Measurements from ENCODE around the gene GSTM2.

GSTM2 gene

DNA sequence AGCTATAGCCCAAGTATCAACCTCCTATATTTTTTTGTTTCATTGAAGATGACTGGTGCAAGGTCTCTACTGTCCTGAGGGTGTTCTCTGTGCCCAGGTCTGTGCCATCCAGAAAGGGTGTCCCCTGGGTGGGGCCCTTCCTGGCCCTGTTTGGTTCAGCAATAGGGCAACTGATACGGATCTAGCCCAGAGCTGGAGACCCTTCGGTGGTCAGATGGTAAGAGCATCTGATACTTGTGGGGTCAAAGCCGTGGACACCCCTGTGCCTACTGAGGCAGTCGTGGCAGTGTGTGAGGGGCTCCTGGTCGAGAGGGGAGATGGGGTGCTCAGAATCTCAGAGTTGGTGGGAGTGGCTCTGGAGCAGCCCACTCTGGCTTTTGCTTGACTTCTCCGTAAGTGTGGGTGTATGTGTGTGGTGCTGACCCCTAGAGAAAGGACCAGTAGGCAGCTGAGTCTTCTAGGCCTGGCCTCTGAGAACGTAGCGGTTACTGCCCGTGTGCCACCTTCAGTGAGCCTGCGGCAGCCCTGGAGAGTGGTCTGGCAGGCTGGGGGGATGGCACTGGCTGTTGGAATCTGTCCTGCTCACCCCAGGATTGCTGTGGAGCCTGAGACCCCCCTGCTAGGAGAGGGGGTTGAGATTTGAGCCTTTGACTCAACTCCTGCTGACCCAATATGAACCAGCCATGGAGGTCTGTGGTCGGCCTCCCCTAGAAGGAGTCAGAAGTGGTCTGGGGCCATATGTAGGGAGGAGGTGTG is 45.5 kb upstream of the GSTM2 start:
- H3K4me3 ChIP-seq (ENCODE audit: low read length, poor library complexity, severe bottlenecking), result peak overlapping the region; percentile 93

DNA sequence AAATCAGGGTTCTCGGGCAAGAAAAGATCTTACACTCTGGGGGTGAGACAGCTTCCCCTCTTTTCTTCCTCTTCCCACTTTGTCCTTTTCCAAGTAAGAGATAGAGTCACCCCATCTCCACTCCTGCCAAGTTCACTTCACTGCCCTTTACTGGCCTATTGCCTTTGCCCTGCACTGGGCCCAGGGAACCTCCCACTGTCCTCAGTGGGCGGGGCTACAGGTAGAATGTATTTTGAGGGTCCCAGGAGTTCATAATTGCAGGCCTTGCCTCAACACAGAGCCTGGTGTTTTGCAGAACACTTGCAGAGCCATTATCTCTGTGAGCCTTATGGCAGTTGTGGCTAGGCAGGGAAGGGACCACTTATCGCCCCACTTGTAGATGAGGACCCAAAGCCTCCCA is 45.0 kb upstream of the GSTM2 start:
- H3K9ac ChIP-seq (ENCODE audit: low read depth, low read length, poor library complexity, severe bottlenecking), result peak overlapping the region; percentile 80
- peak overlapping the region; percentile 90 for H3K4me2 ChIP-seq (ENCODE audit: low read depth, low read length, poor library complexity, severe bottlenecking)
- H3K4me1 ChIP-seq (ENCODE audit: insufficient read depth, low read length, poor library complexity, severe bottlenecking), result peaks cover 51% of the 10 kb centered on the region
- H3K9me3 ChIP-seq (ENCODE audit: insufficient read depth, low read depth, low read length), result no peaks in the 10 kb centered on the region
- H2AFZ ChIP-seq (ENCODE audit: low read length), result no peak overlapping the region
- H4K20me1 ChIP-seq (ENCODE audit: insufficient read depth, low read length, poor library complexity, severe bottlenecking), result peaks cover 33% of the 10 kb centered on the region
- H3F3A ChIP-seq (ENCODE audit: low read depth), result no peaks in the 10 kb centered on the region
- H3K36me3 ChIP-seq (ENCODE audit: insufficient read depth, low read length), result peaks cover 20% of the 10 kb centered on the region; the same call in 1 of the 2 replicates
- H3K27me3 ChIP-seq (ENCODE audit: insufficient read depth, low read length, poor library complexity, severe bottlenecking), result no peaks in the 10 kb centered on the region
- peaks cover 67% of the 10 kb centered on the region for H3K79me2 ChIP-seq (ENCODE audit: insufficient read depth, low read length)
- H3K4me3 ChIP-seq (ENCODE audit: low read length, poor library complexity, severe bottlenecking), result peak overlapping the region; percentile 93
- no peak for TF ChIP-seq EZH2phosphoT487 (IDR thresholded peaks at IDR 0.05; ENCODE audit: borderline replicate concordance)
- TF ChIP-seq, protein P1, sequence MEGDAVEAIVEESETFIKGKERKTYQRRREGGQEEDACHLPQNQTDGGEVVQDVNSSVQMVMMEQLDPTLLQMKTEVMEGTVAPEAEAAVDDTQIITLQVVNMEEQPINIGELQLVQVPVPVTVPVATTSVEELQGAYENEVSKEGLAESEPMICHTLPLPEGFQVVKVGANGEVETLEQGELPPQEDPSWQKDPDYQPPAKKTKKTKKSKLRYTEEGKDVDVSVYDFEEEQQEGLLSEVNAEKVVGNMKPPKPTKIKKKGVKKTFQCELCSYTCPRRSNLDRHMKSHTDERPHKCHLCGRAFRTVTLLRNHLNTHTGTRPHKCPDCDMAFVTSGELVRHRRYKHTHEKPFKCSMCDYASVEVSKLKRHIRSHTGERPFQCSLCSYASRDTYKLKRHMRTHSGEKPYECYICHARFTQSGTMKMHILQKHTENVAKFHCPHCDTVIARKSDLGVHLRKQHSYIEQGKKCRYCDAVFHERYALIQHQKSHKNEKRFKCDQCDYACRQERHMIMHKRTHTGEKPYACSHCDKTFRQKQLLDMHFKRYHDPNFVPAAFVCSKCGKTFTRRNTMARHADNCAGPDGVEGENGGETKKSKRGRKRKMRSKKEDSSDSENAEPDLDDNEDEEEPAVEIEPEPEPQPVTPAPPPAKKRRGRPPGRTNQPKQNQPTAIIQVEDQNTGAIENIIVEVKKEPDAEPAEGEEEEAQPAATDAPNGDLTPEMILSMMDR (conservative IDR thresholded peaks at IDR 0.05; ENCODE audit: low read length), result no peak
- H3K9me2 ChIP-seq (replicated peaks; ENCODE audit: low read depth, low read length), result no peaks in the 10 kb centered on the region

More for the DNA sequence above, 45.5 kb upstream of the GSTM2 start:
- no peak for TF ChIP-seq EZH2phosphoT487 (IDR thresholded peaks at IDR 0.05; ENCODE audit: borderline replicate concordance)
- TF ChIP-seq, protein P1 (conservative IDR thresholded peaks at IDR 0.05; ENCODE audit: low read length), result no peak
- Histone ChIP-seq H3F3A (ENCODE audit: low read depth) (no peaks in the 10 kb centered on the region), H3K9me2 (replicated peaks; ENCODE audit: low read depth, low read length) (no peaks in the 10 kb centered on the region), H4K20me1 (ENCODE audit: insufficient read depth, low read length, poor library complexity, severe bottlenecking) (peaks cover 33% of the 10 kb centered on the region), H3K4me1 (ENCODE audit: insufficient read depth, low read length, poor library complexity, severe bottlenecking) (peaks cover 51% of the 10 kb centered on the region), H3K79me2 (ENCODE audit: insufficient read depth, low read length) (peaks cover 67% of the 10 kb centered on the region), H3K9me3 (ENCODE audit: insufficient read depth, low read depth, low read length) (no peaks in the 10 kb centered on the region), H3K36me3 (ENCODE audit: insufficient read depth, low read length) (peaks cover 14% of the 10 kb centered on the region; the same call in 1 of the 2 replicates), H3K4me2 (ENCODE audit: low read depth, low read length, poor library complexity, severe bottlenecking) (peak overlapping the region; percentile 90), H3K9ac (ENCODE audit: low read depth, low read length, poor library complexity, severe bottlenecking) (peak overlapping the region; percentile 80), H2AFZ (ENCODE audit: low read length) (no peak overlapping the region), H3K27me3 (ENCODE audit: insufficient read depth, low read length, poor library complexity, severe bottlenecking) (no peaks in the 10 kb centered on the region)

DNA sequence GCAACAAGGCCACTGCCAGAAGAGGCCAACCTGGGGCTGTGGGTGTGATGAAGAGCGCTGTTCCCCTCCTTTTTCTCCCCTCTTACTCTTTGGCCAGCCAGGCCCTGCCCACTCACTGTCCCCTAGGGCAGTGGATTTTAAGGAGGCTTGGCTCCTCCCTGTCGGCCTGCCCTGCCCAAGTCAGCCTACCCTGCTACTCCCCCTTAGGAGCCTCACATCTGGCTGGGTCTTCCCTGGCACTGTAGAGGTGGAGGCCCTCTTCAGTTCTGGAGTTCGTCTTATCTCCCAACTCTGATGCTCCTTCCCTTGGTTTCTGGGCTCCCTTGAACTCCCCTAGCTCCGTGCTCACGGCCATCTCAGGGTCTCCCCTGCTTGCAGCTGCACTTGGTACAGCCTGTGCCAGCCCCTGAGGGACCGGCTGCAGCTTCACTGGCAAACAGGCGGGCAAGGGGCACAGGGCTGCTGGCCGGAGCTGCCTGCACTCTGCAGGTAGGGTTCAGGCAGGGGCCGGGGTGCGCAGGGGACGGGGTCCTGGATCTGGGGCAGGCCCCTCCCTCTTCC is 44.2 kb upstream of the GSTM2 start:
- Histone ChIP-seq H2AFZ (ENCODE audit: low read length) (peak overlapping the region; percentile 62; the same call in 1 of the 2 replicates), H3K4me2 (ENCODE audit: low read depth, low read length, poor library complexity, severe bottlenecking) (peak overlapping the region; percentile 90), H3K4me1 (ENCODE audit: insufficient read depth, low read length, poor library complexity, severe bottlenecking) (peaks cover 48% of the 10 kb centered on the region), H3F3A (ENCODE audit: low read depth) (no peaks in the 10 kb centered on the region), H3K36me3 (ENCODE audit: insufficient read depth, low read length) (peaks cover 28% of the 10 kb centered on the region; the same call in 1 of the 2 replicates), H3K79me2 (ENCODE audit: insufficient read depth, low read length) (peaks cover 67% of the 10 kb centered on the region), H4K20me1 (ENCODE audit: insufficient read depth, low read length, poor library complexity, severe bottlenecking) (peaks cover 33% of the 10 kb centered on the region), H3K9me3 (ENCODE audit: insufficient read depth, low read depth, low read length) (no peaks in the 10 kb centered on the region), H3K27me3 (ENCODE audit: insufficient read depth, low read length, poor library complexity, severe bottlenecking) (no peaks in the 10 kb centered on the region), H3K9ac (ENCODE audit: low read depth, low read length, poor library complexity, severe bottlenecking) (peak overlapping the region; percentile 80), H3K4me3 (ENCODE audit: low read length, poor library complexity, severe bottlenecking) (peak overlapping the region; percentile 93), H3K9me2 (replicated peaks; ENCODE audit: low read depth, low read length) (no peaks in the 10 kb centered on the region)
- no peak for TF ChIP-seq EZH2phosphoT487 (IDR thresholded peaks at IDR 0.05; ENCODE audit: borderline replicate concordance)
- TF ChIP-seq, protein P1 (conservative IDR thresholded peaks at IDR 0.05; ENCODE audit: low read length), result no peak

Measured in Loucy (cell line).